Small intestine (tissue), 7 donors: Measurements from ENCODE around the gene GHRHR. TPM values are rescaled to one million over a fixed set of nuclear protein-coding genes. Genes with fewer than 3 reads are reported as not detected.

Experiments
- DNase-seq, 2 donors: peaks; one replicate each; pipeline versions ENCODE4 v3.0.0 to v3.0.0-alpha.2; 2013
- FAIRE-seq: peaks from 2 replicates; lab custom pipeline; 2012; peaks lifted over from hg19 to GRCh38; lab: Jason Lieb, UNC
- H3K27ac ChIP-seq, 3 donors: one replicate each; pipeline ENCODE4 v1.5.1; 2013; ENCODE audit warnings: low read length in 2 of 3, mild to moderate bottlenecking in 2 of 3, control low read depth in 1 of 3, inconsistent platforms in 1 of 3, low read depth in 1 of 3, moderate library complexity in 1 of 3
- H3K27me3 ChIP-seq, 3 donors: one replicate each; pipeline ENCODE4 v1.6.1; 2013; ENCODE audit warnings: low read length in 3 of 3, inconsistent platforms in 1 of 3; ENCODE audit not compliant: control insufficient read depth in 3 of 3, insufficient read depth in 3 of 3
- H3K36me3 ChIP-seq, 3 donors: one replicate each; pipeline ENCODE4 v1.6.1; 2013; ENCODE audit warnings: low read length in 3 of 3, inconsistent platforms in 1 of 3, low read depth in 1 of 3, mild to moderate bottlenecking in 1 of 3, moderate library complexity in 1 of 3; ENCODE audit not compliant: control insufficient read depth in 3 of 3, insufficient read depth in 2 of 3
- H3K4me1 ChIP-seq, 3 donors: one replicate each; pipeline ENCODE4 v1.6.1; 2013; ENCODE audit warnings: low read length in 2 of 3, inconsistent platforms in 1 of 3, low read depth in 1 of 3, mild to moderate bottlenecking in 1 of 3, moderate library complexity in 1 of 3; ENCODE audit not compliant: control insufficient read depth in 3 of 3, insufficient read depth in 2 of 3
- H3K4me3 ChIP-seq, 3 donors: one replicate each; pipeline ENCODE4 v1.5.1; 2013; ENCODE audit warnings: low read length in 3 of 3, control low read depth in 1 of 3, inconsistent platforms in 1 of 3, low read depth in 1 of 3, mild to moderate bottlenecking in 1 of 3, moderate library complexity in 1 of 3
- H3K9me3 ChIP-seq, 2 donors: one replicate each; pipeline ENCODE4 v1.6.1; 2013; ENCODE audit warnings: low read depth in 1 of 2, low read length in 1 of 2; ENCODE audit not compliant: control insufficient read depth in 2 of 2, insufficient read depth in 1 of 2
- WGBS, 3 donors: extraction: QIAGEN DNeasy Blood & Tissue Kit; methylation state at CpG; one replicate each; pipeline ENCODE4 v1.1.7; 2013; 5-methylcytosine and 5-hydroxymethylcytosine counted together
- polyA plus RNA-seq, 4 donors: library from polyadenylated mRNA; stranded (reverse) in 3 of 4; unstranded in 1 of 4; fragments of 200-250 nt in 3 of 4; fragments of 120-200 nt in 1 of 4; gene quantifications; one replicate each; pipeline versions ENCODE4 v1.2.1 to v1.2.3, GENCODE V29; 2013
- donor health status: healthy with polysubstance abuse.
- donor health status: control.
- donor health status: control.
- donor health status: Bipolar disorder and iron deficiency.
- donor health status: healthy.

GHRHR gene
- polyA plus RNA-seq, 4 donors = 0.07 TPM; not detected in 3

GRCh38 chr7:30936650-30937245, 27.0 kb upstream of the GHRHR start:
- no peak for FAIRE-seq
- DNase-seq = no peak
- Histone ChIP-seq H3K36me3 (no peaks in the 10 kb centered on the region), H3K4me1 (peaks cover 0 to 21% (median 0%) of the 10 kb centered on the region in 3 donors), H3K27ac (peak overlapping the region in 2 of 3 donors; percentile 68 to 73), H3K4me3 (no peak overlapping the region), H3K27me3 (peaks cover 0 to 3% (median 0%) of the 10 kb centered on the region in 3 donors), H3K9me3 (no peaks in the 10 kb centered on the region)

- DNase-seq (peak; percentile 71 to 77), FAIRE-seq (no peak)
- H3K36me3 ChIP-seq = no peaks in the 10 kb centered on the region
- peak overlapping the region in 2 of 3 donors; percentile 68 to 73 for H3K27ac ChIP-seq
- H3K4me3 ChIP-seq = no peak overlapping the region
- H3K9me3 ChIP-seq = no peaks in the 10 kb centered on the region
- peaks cover 0 to 3% (median 0%) of the 10 kb centered on the region in 3 donors for H3K27me3 ChIP-seq
- WGBS, 3 donors = 13 to 45% (median 19%) methylated on average over 3 of the region's 3 CpGs
- H3K4me1 ChIP-seq = peaks cover 0 to 21% (median 0%) of the 10 kb centered on the region in 3 donors
Observed at GRCh38 chr7:30937416-30937815, 26.3 kb upstream of the GHRHR start.

GRCh38 chr7:30938435-30939316, 25.1 kb upstream of the GHRHR start:
- Histone ChIP-seq H3K4me3 (no peak overlapping the region), H3K27ac (peak overlapping the region in 2 of 3 donors; percentile 39 to 65), H3K4me1 (peaks cover 0 to 21% (median 0%) of the 10 kb centered on the region in 3 donors), H3K9me3 (no peaks in the 10 kb centered on the region), H3K27me3 (peaks cover 0 to 3% (median 0%) of the 10 kb centered on the region in 3 donors), H3K36me3 (no peaks in the 10 kb centered on the region)
- WGBS, 3 donors = 15 to 18% (median 15%) methylated on average over 24 to 25 of the region's 25 CpGs
- DNase-seq (peak; percentile 83 to 92), FAIRE-seq (peak; percentile 10)

GRCh38 chr7:30941582-30942323, 22.0 kb upstream of the GHRHR start:
- Histone ChIP-seq H3K27ac (no peak overlapping the region), H3K27me3 (peaks cover 0 to 3% (median 0%) of the 10 kb centered on the region in 3 donors), H3K36me3 (no peaks in the 10 kb centered on the region), H3K4me1 (peaks cover 0 to 16% (median 0%) of the 10 kb centered on the region in 3 donors), H3K4me3 (no peak overlapping the region), H3K9me3 (no peaks in the 10 kb centered on the region)
- DNase-seq (peak; percentile 40 to 68), FAIRE-seq (no peak)
- 12 to 39% (median 20%) methylated on average over 8 of the region's 8 CpGs for WGBS, 3 donors

GRCh38 chr7:30950197-30950596, 13.6 kb upstream of the GHRHR start:
- H3K4me1 ChIP-seq = no peaks in the 10 kb centered on the region
- no peak overlapping the region for H3K4me3 ChIP-seq
- H3K36me3 ChIP-seq = no peaks in the 10 kb centered on the region
- FAIRE-seq (no peak), DNase-seq (no peak)
- peaks cover 0 to 2% (median 0%) of the 10 kb centered on the region in 3 donors for H3K27me3 ChIP-seq
- H3K9me3 ChIP-seq = peaks cover 0 to 13% of the 10 kb centered on the region in 2 donors
- H3K27ac ChIP-seq = no peak overlapping the region

GRCh38 chr7:30954914-30955313, 8.8 kb upstream of the GHRHR start:
- H3K4me3 ChIP-seq = no peak overlapping the region
- no peaks in the 10 kb centered on the region for H3K36me3 ChIP-seq
- peaks cover 0 to 15% of the 10 kb centered on the region in 2 donors for H3K9me3 ChIP-seq
- no peaks in the 10 kb centered on the region for H3K4me1 ChIP-seq
- FAIRE-seq (no peak), DNase-seq (no peak)
- 71 to 77% (median 75%) methylated on average over 4 of the region's 4 CpGs for WGBS, 3 donors
- no peak overlapping the region for H3K27ac ChIP-seq
- H3K27me3 ChIP-seq = peaks cover 0 to under 1% (median 0%) of the 10 kb centered on the region in 3 donors

- 87 to 100% (median 97%) methylated on average over 1 of the region's 1 CpG for WGBS, 3 donors
- H3K4me3 ChIP-seq = no peak overlapping the region
- no peaks in the 10 kb centered on the region for H3K4me1 ChIP-seq
- H3K9me3 ChIP-seq = peaks cover 0 to 12% of the 10 kb centered on the region in 2 donors
- no peaks in the 10 kb centered on the region for H3K36me3 ChIP-seq
- no peaks in the 10 kb centered on the region for H3K27me3 ChIP-seq
- DNase-seq (no peak), FAIRE-seq (no peak)
- no peak overlapping the region for H3K27ac ChIP-seq
Observed at GRCh38 chr7:30956704-30957103, 7.0 kb upstream of the GHRHR start.

- H3K4me1 ChIP-seq = no peaks in the 10 kb centered on the region
- no peak overlapping the region for H3K4me3 ChIP-seq
- H3K27ac ChIP-seq = no peak overlapping the region
- WGBS, 3 donors = 60 to 76% (median 68%) methylated on average over 4 of the region's 4 CpGs
- H3K36me3 ChIP-seq = no peaks in the 10 kb centered on the region
- no peaks in the 10 kb centered on the region for H3K9me3 ChIP-seq
- no peak for FAIRE-seq
- no peaks in the 10 kb centered on the region for H3K27me3 ChIP-seq
- no peak for DNase-seq
Observed at GRCh38 chr7:30965372-30965771, 1.6 kb downstream of the GHRHR start.
